Suprapubic skin (tissue), 3 donors: ENCODE measurements around the gene EIF4EBP2.

Experiments
- EP300 ChIP-seq: sonication (generic); formaldehyde crosslinking; IDR thresholded peaks from one replicate; pipeline ENCODE4 v1.6.1; 2017; ENCODE audit warnings: antibody characterized with exemption
- POLR2A ChIP-seq, 2 donors: fragments of 450-650 bp; IDR thresholded peaks; one replicate each; pipeline ENCODE4 v1.6.1; 2017; ENCODE audit warnings: antibody characterized with exemption in 2 of 2, mild to moderate bottlenecking in 2 of 2, moderate library complexity in 2 of 2
- TF ChIP-seq, protein P1 (sequence below), 2 donors: fragments of 200-600 bp in 1 of 2; fragments of 450-650 bp in 1 of 2; sonication (generic) in 1 of 2; IDR thresholded peaks; one replicate each; pipeline ENCODE4 v1.5.1; 2016 to 2019; ENCODE audit warnings: antibody characterized with exemption in 2 of 2, mild to moderate bottlenecking in 1 of 2, moderate library complexity in 1 of 2

DNA sequence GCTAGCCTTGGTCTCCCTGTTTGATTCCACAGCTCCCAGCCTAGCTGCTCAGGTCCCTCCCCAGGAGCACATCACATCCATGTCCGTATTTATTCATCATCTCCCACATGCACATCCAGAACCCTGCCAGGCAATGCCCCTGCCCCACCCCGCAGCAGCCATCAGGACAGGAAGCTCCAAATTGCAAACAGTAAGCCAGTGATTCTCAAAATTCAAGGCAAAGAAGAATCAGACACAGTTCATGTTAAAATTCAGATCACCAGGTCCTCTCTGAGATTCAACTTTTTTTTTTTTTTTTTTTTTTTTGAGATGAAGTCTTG lies 39.2 kb upstream of the EIF4EBP2 start:
- TF ChIP-seq POLR2A (IDR thresholded peaks at IDR 0.05) = no peak
- TF ChIP-seq, protein P1, sequence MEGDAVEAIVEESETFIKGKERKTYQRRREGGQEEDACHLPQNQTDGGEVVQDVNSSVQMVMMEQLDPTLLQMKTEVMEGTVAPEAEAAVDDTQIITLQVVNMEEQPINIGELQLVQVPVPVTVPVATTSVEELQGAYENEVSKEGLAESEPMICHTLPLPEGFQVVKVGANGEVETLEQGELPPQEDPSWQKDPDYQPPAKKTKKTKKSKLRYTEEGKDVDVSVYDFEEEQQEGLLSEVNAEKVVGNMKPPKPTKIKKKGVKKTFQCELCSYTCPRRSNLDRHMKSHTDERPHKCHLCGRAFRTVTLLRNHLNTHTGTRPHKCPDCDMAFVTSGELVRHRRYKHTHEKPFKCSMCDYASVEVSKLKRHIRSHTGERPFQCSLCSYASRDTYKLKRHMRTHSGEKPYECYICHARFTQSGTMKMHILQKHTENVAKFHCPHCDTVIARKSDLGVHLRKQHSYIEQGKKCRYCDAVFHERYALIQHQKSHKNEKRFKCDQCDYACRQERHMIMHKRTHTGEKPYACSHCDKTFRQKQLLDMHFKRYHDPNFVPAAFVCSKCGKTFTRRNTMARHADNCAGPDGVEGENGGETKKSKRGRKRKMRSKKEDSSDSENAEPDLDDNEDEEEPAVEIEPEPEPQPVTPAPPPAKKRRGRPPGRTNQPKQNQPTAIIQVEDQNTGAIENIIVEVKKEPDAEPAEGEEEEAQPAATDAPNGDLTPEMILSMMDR (IDR thresholded peaks at IDR 0.05) = no peak
- TF ChIP-seq EP300 = no peak
